ENCODE results near the gene TSFM. TPM values are rescaled to one million over a fixed set of nuclear protein-coding genes. Genes with fewer than 3 reads are reported as not detected.

Gene TSFM
- total RNA-seq, 2 experiments from 2014 or later, result 35.2 to 49.8 TPM

DNA sequence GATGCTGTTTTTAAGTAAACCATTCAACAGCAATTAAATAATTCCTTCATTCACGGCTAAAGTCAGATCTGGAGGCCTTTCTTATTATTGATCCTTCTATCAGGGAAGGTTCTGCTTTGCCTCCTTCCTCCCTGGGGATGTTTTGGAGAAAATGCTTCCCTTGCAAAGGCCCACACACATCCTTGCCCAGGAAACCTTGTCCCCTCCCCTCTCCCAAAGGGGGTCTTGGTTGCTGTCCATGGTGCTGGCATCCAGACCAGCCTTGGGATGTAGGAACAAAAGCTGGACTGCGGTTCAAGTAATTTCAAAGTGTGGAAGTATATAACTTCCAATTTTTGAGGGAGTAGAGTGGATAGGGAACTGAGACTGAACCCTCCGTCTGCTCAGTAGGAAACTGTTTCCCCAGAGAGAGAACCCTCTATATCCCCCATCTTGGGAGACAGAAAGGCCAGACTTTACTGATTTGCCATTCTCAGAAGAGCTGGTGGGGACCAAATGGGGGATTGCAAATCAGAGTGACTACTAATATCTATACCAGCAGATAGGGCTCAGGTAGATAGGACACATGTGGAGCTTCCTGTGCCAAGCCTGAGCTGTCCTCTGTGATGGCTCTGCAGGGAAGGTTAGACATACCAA, 22.1 kb upstream of the TSFM start:
- DNase-seq (ENCODE audit: low spot score), result no peak
- Histone ChIP-seq H3K27ac (ENCODE audit: low read depth, low read length, poor library complexity, severe bottlenecking) (no peak overlapping the region), H3K4me1 (ENCODE audit: insufficient read depth, low read length, poor library complexity, severe bottlenecking) (peaks cover 19% of the 10 kb centered on the region), H2AFZ (ENCODE audit: low read length) (no peak overlapping the region), H3K9me3 (ENCODE audit: low read length) (no peaks in the 10 kb centered on the region), H3K36me3 (ENCODE audit: insufficient read depth, low read length) (peaks cover 50% of the 10 kb centered on the region), H3K4me3 (ENCODE audit: low read depth, low read length, poor library complexity, severe bottlenecking) (no peak overlapping the region), H3K79me2 (ENCODE audit: insufficient read depth, low read depth, low read length) (peaks cover 7% of the 10 kb centered on the region; the same call in 1 of the 2 replicates), H3K4me2 (ENCODE audit: low read length) (no peak overlapping the region), H3K9me2 (ENCODE audit: insufficient read depth, low read length) (no peaks in the 10 kb centered on the region), H4K20me1 (ENCODE audit: insufficient read depth, low read length) (peaks cover 10% of the 10 kb centered on the region; the same call in 1 of the 2 replicates)
- BruUV-seq (replicated peaks), result no TSS peak
- intact Hi-C loops (cut with micrococcal nuclease; ENCODE audit: unreplicated experiment), result no loop called here
- CTCF ChIA-PET (ENCODE audit: unreplicated experiment), result no interaction called here
- POLR2A ChIA-PET, result interaction anchor here (1.0 kb wide), 1 partner anchor 135 kb away, joined by 3 read pairs; no protein-coding TSS in a partner anchor
- no peak for TF ChIP-seq EZH2phosphoT487 (IDR thresholded peaks at IDR 0.05; ENCODE audit: borderline replicate concordance, low read depth, low read length)
- TF ChIP-seq, protein P1, sequence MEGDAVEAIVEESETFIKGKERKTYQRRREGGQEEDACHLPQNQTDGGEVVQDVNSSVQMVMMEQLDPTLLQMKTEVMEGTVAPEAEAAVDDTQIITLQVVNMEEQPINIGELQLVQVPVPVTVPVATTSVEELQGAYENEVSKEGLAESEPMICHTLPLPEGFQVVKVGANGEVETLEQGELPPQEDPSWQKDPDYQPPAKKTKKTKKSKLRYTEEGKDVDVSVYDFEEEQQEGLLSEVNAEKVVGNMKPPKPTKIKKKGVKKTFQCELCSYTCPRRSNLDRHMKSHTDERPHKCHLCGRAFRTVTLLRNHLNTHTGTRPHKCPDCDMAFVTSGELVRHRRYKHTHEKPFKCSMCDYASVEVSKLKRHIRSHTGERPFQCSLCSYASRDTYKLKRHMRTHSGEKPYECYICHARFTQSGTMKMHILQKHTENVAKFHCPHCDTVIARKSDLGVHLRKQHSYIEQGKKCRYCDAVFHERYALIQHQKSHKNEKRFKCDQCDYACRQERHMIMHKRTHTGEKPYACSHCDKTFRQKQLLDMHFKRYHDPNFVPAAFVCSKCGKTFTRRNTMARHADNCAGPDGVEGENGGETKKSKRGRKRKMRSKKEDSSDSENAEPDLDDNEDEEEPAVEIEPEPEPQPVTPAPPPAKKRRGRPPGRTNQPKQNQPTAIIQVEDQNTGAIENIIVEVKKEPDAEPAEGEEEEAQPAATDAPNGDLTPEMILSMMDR (conservative IDR thresholded peaks at IDR 0.05; ENCODE audit: low read length), result no peak

DNA sequence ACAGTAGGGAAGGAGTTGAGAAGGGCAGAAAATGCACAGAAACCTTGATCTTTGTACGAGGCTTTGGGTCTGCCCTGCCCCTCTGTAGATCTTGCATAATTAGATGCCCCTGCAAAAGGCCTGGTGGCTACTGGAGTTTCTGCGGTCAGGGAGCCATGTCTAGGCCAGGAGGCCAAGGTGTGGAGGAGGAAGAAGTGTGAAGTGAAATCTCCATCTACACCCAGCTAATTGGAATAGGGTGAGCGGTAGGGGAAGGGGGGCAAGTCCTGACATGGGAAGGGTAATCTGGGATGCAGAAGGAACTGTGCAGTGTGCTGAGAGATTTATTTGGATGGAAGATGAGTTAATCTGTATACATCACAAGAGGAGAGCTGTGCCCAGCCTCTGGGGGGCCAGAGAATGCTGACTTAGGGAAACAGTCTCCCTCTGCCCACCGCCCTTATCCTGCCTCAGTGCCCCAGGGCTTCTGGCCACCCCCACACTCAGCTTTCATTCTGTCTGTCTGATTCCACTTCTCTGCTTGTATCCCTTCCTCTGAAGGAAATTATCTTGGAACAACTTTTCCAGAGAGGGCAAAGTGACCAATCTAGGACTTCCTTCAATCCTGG, 21.1 kb upstream of the TSFM start:
- Histone ChIP-seq H4K20me1 (ENCODE audit: insufficient read depth, low read length) (peaks cover 10% of the 10 kb centered on the region; the same call in 1 of the 2 replicates), H3K27ac (ENCODE audit: low read depth, low read length, poor library complexity, severe bottlenecking) (no peak overlapping the region), H3K4me1 (ENCODE audit: insufficient read depth, low read length, poor library complexity, severe bottlenecking) (peaks cover 16% of the 10 kb centered on the region), H2AFZ (ENCODE audit: low read length) (no peak overlapping the region), H3K9me3 (ENCODE audit: low read length) (no peaks in the 10 kb centered on the region), H3K79me2 (ENCODE audit: insufficient read depth, low read depth, low read length) (peaks cover 7% of the 10 kb centered on the region; the same call in 1 of the 2 replicates), H3K36me3 (ENCODE audit: insufficient read depth, low read length) (peaks cover 50% of the 10 kb centered on the region), H3K4me2 (ENCODE audit: low read length) (no peak overlapping the region), H3K4me3 (ENCODE audit: low read depth, low read length, poor library complexity, severe bottlenecking) (no peak overlapping the region), H3K9me2 (ENCODE audit: insufficient read depth, low read length) (no peaks in the 10 kb centered on the region)
- intact Hi-C loops (cut with micrococcal nuclease; ENCODE audit: unreplicated experiment), result no loop called here
- no TSS peak for BruUV-seq (replicated peaks)
- CTCF ChIA-PET (ENCODE audit: unreplicated experiment), result no interaction called here
- POLR2A ChIA-PET, result no interaction called here
- DNase-seq (ENCODE audit: low spot score), result no peak
- TF ChIP-seq, protein P1 (conservative IDR thresholded peaks at IDR 0.05; ENCODE audit: low read length), result no peak
- TF ChIP-seq EZH2phosphoT487 (IDR thresholded peaks at IDR 0.05; ENCODE audit: borderline replicate concordance, low read depth, low read length), result no peak

GRCh38 chr12:57762463-57762862, 20.1 kb upstream of the TSFM start:
- intact Hi-C loops (cut with micrococcal nuclease; ENCODE audit: unreplicated experiment), result no loop called here
- ChIA-PET CTCF (ENCODE audit: unreplicated experiment) (no interaction called here), POLR2A (interaction anchor here (0.5 kb wide), 1 partner anchor 1894 kb away, joined by 3 read pairs; no protein-coding TSS in a partner anchor)
- no peak for DNase-seq (ENCODE audit: low spot score)
- no peak overlapping the region for H2AFZ ChIP-seq (ENCODE audit: low read length)
- H3K4me3 ChIP-seq (ENCODE audit: low read depth, low read length, poor library complexity, severe bottlenecking), result no peak overlapping the region
- TF ChIP-seq EZH2phosphoT487 (IDR thresholded peaks at IDR 0.05; ENCODE audit: borderline replicate concordance, low read depth, low read length), result no peak
- no peaks in the 10 kb centered on the region for H3K9me2 ChIP-seq (ENCODE audit: insufficient read depth, low read length)
- no TSS peak for BruUV-seq (replicated peaks)
- H3K9me3 ChIP-seq (ENCODE audit: low read length), result no peaks in the 10 kb centered on the region
- H3K4me1 ChIP-seq (ENCODE audit: insufficient read depth, low read length, poor library complexity, severe bottlenecking), result peaks cover 7% of the 10 kb centered on the region
- H3K27ac ChIP-seq (ENCODE audit: low read depth, low read length, poor library complexity, severe bottlenecking), result no peak overlapping the region
- H3K4me2 ChIP-seq (ENCODE audit: low read length), result no peak overlapping the region
- peaks cover 10% of the 10 kb centered on the region; the same call in 1 of the 2 replicates for H4K20me1 ChIP-seq (ENCODE audit: insufficient read depth, low read length)
- peaks cover 49% of the 10 kb centered on the region for H3K36me3 ChIP-seq (ENCODE audit: insufficient read depth, low read length)
- H3K79me2 ChIP-seq (ENCODE audit: insufficient read depth, low read depth, low read length), result 0 out of 2 replicates have a peak, but pooled peaks cover 7% of the 10 kb centered on the region

Measured in OCI-LY7 (cell line).